Subcutaneous adipose tissue (tissue), 4 donors: ENCODE measurements around the gene MMEL1. TPM values are rescaled to one million over a fixed set of nuclear protein-coding genes. Genes with fewer than 3 reads are reported as not detected.

ENCODE experiments used
- CTCF ChIP-seq: fragments of 450-650 bp; IDR thresholded peaks from one replicate; pipeline ENCODE4 v1.5.1; 2016; ENCODE audit warnings: low read depth, mild to moderate bottlenecking, control low read depth, antibody characterized with exemption, moderate library complexity
- total RNA-seq, 4 donors: library from RNA; depleted of rRNA; stranded (reverse); fragments of >200 nt; gene quantifications; one replicate each; pipeline ENCODE4 v1.1.0, GENCODE V29; 2016

The MMEL1 gene
- total RNA-seq, 4 donors from 2014 or later: 1.3 to 4.0 TPM; not detected in 2

GRCh38 chr1:2548068-2548589 lies 84.7 kb downstream of the MMEL1 start:
- no peak for TF ChIP-seq CTCF

DNA sequence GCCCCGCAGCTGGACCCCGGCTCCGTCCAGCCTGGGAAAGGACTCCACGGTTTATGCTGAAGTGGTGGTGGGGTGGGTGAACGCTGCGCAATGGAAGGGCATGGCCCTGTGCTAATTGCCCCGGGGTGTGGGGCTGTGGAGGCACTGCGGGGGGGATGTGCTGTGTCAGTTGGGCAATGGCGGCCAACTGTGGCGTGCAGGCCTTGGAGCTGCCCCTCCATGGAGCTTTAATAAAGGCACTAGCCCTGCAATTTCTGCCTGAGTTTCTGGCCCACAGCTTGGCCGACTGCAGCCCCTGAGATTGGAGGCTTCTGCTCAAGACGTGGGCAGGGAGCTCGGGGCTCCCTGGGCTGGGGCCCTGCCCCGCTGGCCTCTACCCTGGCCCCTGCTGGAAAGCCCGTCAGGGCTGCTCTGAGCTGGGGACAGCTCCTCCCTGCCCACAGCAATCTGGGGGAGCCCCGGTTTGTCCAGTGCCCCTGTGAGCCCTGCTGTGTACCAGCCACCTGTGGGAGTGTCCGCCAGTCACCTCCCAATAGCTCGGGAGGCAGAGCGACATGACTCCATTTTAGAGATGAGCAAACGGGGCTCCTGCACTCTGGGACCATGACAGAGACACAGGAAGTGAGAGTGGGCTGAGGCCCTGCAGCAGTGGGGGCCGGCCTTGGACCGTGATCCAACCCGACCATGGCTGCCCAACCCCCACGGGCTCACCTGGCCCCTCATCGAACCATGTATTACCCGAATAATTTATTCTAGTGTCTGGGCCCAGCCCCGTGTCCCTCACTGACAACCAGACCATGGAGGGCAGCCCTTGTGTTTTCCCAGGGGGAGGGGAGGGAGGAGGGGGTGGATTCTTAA lies 85.4 kb downstream of the MMEL1 start:
- TF ChIP-seq CTCF: no peak

DNA sequence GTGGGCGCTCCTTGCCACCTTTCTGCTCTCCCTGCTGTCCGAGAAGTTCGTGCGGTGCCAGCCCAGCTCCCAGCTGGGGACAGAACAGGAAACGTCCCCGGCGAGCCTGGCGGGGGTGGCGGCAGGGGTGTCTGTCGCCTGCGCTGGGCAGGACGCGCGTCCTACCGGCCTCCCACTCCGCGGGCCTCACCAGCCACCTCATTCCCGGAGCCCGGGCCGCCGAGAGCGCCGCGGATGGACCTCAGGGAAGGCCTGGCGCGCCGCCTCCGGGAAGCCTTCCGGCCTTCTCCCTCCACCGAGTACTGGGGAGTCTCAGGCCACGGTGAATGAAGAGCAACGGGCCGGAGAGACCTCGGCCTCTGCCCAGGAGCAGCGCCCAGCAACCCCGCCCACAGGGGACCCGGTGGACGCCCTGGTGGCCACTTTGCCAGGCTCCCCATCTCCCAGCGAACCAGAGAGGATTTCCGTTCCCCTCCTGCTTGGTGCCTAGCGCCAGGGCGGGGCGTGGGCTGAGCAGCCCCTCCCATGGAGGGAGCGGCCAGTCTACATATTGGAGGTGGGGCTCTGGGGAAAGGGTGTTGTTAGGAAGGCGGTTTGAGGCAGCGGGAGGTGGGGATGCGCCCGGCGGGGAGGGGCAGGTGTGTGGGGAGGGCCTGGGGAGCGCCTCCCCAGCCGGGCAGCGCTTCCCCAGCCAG lies 86.2 kb downstream of the MMEL1 start:
- TF ChIP-seq CTCF: no peak

GRCh38 chr1:2545754-2546514 lies 86.9 kb downstream of the MMEL1 start:
- no peak for TF ChIP-seq CTCF

GRCh38 chr1:2544875-2545640 lies 87.8 kb downstream of the MMEL1 start:
- TF ChIP-seq CTCF: no peak

DNA sequence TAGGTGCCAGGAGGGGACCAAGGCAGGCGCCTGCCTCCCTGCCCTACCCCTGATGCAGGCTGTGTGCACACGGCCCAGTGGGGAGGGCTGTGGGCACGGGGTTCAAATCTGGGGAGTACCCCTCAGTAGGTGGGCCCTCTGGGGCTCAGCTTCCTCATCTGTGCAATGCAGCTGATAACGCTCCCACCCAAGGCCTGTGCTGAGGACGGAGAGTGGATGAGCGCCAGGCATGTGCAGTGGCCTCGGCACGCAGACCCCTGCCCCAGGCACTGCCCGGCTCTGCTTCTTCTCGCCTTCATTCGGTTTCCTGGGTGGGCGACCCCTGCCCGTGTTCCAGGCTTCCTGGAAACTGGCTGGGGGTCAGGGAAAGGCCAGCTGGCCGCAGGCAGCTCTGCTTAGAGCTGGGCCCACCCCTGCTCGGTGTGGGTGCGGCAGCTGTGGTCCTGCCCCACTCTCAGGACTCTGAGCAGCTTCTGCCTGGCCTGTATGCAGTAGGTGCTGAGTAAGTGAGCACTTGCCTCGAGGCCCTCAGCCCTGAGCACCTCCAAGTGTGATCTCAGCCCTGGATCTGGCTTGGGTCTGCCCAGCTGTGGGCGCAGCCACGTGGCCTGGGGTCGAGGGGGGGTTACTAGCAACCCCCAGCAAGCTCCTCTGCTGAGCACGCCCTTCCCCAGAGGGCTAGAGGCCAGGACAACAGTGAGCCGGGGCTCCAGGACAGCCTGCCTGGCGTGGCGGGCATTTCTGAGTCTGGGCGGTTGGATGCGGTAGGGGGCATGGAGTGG lies 88.5 kb downstream of the MMEL1 start:
- no peak for TF ChIP-seq CTCF
